HG02981 (cell line): ENCODE measurements around the gene ARMC9.
"Not testable (repeated sequence)": the region's sequence is repeated elsewhere in the genome, so short reads cannot be mapped to it uniquely, and the experiment has no call there.

Experiments used
- ATAC-seq: cut with Tn5 transposase; IDR thresholded peaks from one replicate; pipeline ENCODE4 v1.9.1; 2021; ENCODE audit warnings: mild to moderate bottlenecking, moderate library complexity; ENCODE audit not compliant: unreplicated experiment

ARMC9 gene

GRCh38 chr2:231198291-231199173, at the start of gene ARMC9:
TSS of gene ARMC9 (plus strand) at chr2:231198631. CDS start at chr2:231206239, 7,608 bp downstream.
- peak; percentile 95 for ATAC-seq

GRCh38 chr2:231152800-231153557, 45.5 kb upstream of the ARMC9 start:
- no peak for ATAC-seq

GRCh38 chr2:231159306-231159705, 39.1 kb upstream of the ARMC9 start:
- ATAC-seq = no peak

GRCh38 chr2:231160701-231161100, 37.7 kb upstream of the ARMC9 start:
- no peak for ATAC-seq

- ATAC-seq = no peak
Observed at GRCh38 chr2:231161252-231161839, 37.1 kb upstream of the ARMC9 start.

- no peak for ATAC-seq
Observed at GRCh38 chr2:231161877-231162329, 36.5 kb upstream of the ARMC9 start.

GRCh38 chr2:231163011-231163410, 35.4 kb upstream of the ARMC9 start:
- no peak for ATAC-seq

GRCh38 chr2:231163414-231164095, 34.9 kb upstream of the ARMC9 start:
- ATAC-seq = no peak

- ATAC-seq = no peak
Observed at GRCh38 chr2:231167745-231168459, 30.5 kb upstream of the ARMC9 start.

- ATAC-seq = no peak
Observed at GRCh38 chr2:231168460-231169139, 29.8 kb upstream of the ARMC9 start.

- no peak for ATAC-seq
Observed at GRCh38 chr2:231169488-231169887, 28.9 kb upstream of the ARMC9 start.

GRCh38 chr2:231170055-231170454, 28.4 kb upstream of the ARMC9 start:
- no peak for ATAC-seq

GRCh38 chr2:231172025-231172424, 26.4 kb upstream of the ARMC9 start:
- no peak for ATAC-seq

- ATAC-seq = no peak
Observed at GRCh38 chr2:231174211-231174651, 24.2 kb upstream of the ARMC9 start.

- no peak for ATAC-seq
Observed at GRCh38 chr2:231176066-231176465, 22.4 kb upstream of the ARMC9 start.

GRCh38 chr2:231177156-231178025, 21.0 kb upstream of the ARMC9 start:
- ATAC-seq = no peak

- not testable (repeated sequence) for ATAC-seq
Observed at GRCh38 chr2:231178805-231179204, 19.6 kb upstream of the ARMC9 start.

GRCh38 chr2:231181860-231182512, 16.4 kb upstream of the ARMC9 start:
- peak; percentile 60 for ATAC-seq
